Sigmoid colon (tissue), 4 donors: ENCODE measurements around the gene STAMBP.

ENCODE experiments used
- EP300 ChIP-seq, 4 donors: sonication (generic); formaldehyde crosslinking; IDR thresholded peaks; one replicate each; pipeline ENCODE4 v1.6.1; 2017; ENCODE audit warnings: antibody characterized with exemption in 4 of 4
- POLR2A ChIP-seq, 2 donors: fragments of 450-650 bp; IDR thresholded peaks; one replicate each; pipeline ENCODE4 v1.6.1; 2016; ENCODE audit warnings: antibody characterized with exemption in 2 of 2, mild to moderate bottlenecking in 2 of 2, moderate library complexity in 2 of 2
- POLR2AphosphoS5 ChIP-seq, 4 donors: sonication (generic); formaldehyde crosslinking; IDR thresholded peaks; one replicate each; pipeline ENCODE4 v1.6.1; 2017; ENCODE audit warnings: antibody characterized with exemption in 4 of 4
- TF ChIP-seq, protein P1 (sequence below), 4 experiments: fragments of 450-650 bp in 3 of 4; fragments of 200-600 bp in 1 of 4; IDR thresholded peaks; one replicate each; pipeline ENCODE4 v1.5.1; 2016 to 2019; ENCODE audit warnings: antibody characterized with exemption in 4 of 4, mild to moderate bottlenecking in 3 of 4, moderate library complexity in 2 of 4

DNA sequence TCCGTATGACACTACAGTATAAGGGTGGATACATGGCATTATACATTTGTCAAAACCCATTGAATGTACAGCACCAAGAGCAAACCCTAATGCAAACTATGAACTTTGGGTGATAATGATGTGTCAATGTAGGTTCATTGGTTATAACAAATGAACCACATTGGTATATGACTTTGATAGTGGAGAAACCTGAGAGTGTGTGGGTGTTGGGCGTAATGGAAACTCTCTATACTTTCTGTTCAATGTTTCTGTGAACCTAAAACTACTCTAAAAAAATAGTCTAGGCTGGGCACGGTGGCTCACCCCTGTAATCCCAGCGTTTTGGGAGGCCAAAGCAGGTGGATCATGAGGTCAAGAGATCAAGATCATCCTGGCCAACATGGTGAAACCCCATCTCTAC lies 57.6 kb downstream of the STAMBP start:
- TF ChIP-seq, protein P1, sequence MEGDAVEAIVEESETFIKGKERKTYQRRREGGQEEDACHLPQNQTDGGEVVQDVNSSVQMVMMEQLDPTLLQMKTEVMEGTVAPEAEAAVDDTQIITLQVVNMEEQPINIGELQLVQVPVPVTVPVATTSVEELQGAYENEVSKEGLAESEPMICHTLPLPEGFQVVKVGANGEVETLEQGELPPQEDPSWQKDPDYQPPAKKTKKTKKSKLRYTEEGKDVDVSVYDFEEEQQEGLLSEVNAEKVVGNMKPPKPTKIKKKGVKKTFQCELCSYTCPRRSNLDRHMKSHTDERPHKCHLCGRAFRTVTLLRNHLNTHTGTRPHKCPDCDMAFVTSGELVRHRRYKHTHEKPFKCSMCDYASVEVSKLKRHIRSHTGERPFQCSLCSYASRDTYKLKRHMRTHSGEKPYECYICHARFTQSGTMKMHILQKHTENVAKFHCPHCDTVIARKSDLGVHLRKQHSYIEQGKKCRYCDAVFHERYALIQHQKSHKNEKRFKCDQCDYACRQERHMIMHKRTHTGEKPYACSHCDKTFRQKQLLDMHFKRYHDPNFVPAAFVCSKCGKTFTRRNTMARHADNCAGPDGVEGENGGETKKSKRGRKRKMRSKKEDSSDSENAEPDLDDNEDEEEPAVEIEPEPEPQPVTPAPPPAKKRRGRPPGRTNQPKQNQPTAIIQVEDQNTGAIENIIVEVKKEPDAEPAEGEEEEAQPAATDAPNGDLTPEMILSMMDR (IDR thresholded peaks at IDR 0.05), result no peak
- TF ChIP-seq POLR2AphosphoS5 (IDR thresholded peaks at IDR 0.05), result no peak
- no peak for TF ChIP-seq POLR2A (IDR thresholded peaks at IDR 0.05)
- TF ChIP-seq EP300 (IDR thresholded peaks at IDR 0.05), result no peak
